H9 (cell line): Measurements from ENCODE around the gene CKM. TPM values are rescaled to one million over a fixed set of nuclear protein-coding genes. Genes with fewer than 3 reads are reported as not detected.
"Not testable (repeated sequence)": the region's sequence is repeated elsewhere in the genome, so short reads cannot be mapped to it uniquely, and the experiment has no call there.

Experiments used
- DNase-seq: peaks from one replicate; pipeline ENCODE4 v3.0.0-alpha.2; 2017
- H2AFZ ChIP-seq: one replicate; pipeline ENCODE4 v1.6.1; 2013; ENCODE audit warnings: mild to moderate bottlenecking, low read length, control low read depth, moderate library complexity
- H2AK5ac ChIP-seq: 2 replicates; pipeline ENCODE4 v1.6.1; 2013; ENCODE audit warnings: low read length, control low read depth, mixed read lengths; ENCODE audit not compliant: insufficient read length
- H2BK120ac ChIP-seq: one replicate; pipeline ENCODE4 v1.6.1; 2013; ENCODE audit warnings: low read depth, mild to moderate bottlenecking, low read length, control low read depth, inconsistent platforms; ENCODE audit not compliant: poor library complexity, severe bottlenecking
- H2BK12ac ChIP-seq: 2 replicates; pipeline ENCODE4 v1.6.1; 2013; ENCODE audit warnings: low read length, control low read depth, mixed read lengths, low read depth; ENCODE audit not compliant: insufficient read length
- H2BK15ac ChIP-seq: 2 replicates; pipeline ENCODE4 v1.6.1; 2013; ENCODE audit warnings: low read depth, low read length, control low read depth
- H2BK20ac ChIP-seq: one replicate; pipeline ENCODE4 v1.6.1; 2013; ENCODE audit warnings: low read depth, mild to moderate bottlenecking, low read length, control low read depth, inconsistent platforms; ENCODE audit not compliant: poor library complexity, severe bottlenecking
- H2BK5ac ChIP-seq: 2 replicates; pipeline ENCODE4 v1.6.1; 2013; ENCODE audit warnings: low read length, control low read depth, mixed read lengths; ENCODE audit not compliant: insufficient read length
- H3K14ac ChIP-seq: 2 replicates; pipeline ENCODE4 v1.6.1; 2013; ENCODE audit warnings: low read length, control low read depth; ENCODE audit not compliant: insufficient read depth
- H3K18ac ChIP-seq: 2 replicates; pipeline ENCODE4 v1.6.1; 2013; ENCODE audit warnings: low read depth, mild to moderate bottlenecking, mixed read lengths, low read length, control low read depth; ENCODE audit not compliant: insufficient read length
- H3K23ac ChIP-seq: 2 replicates; pipeline ENCODE4 v1.6.1; 2013; ENCODE audit warnings: low read length, control low read depth, mixed read lengths, low read depth; ENCODE audit not compliant: insufficient read length
- H3K23me2 ChIP-seq: 2 replicates; pipeline ENCODE4 v1.6.1; 2013; ENCODE audit warnings: low read depth, mild to moderate bottlenecking, mixed read lengths, low read length, control low read depth; ENCODE audit not compliant: insufficient read length, poor library complexity, severe bottlenecking
- H3K27ac ChIP-seq: 2 replicates; pipeline ENCODE4 v1.5.1; 2013; ENCODE audit warnings: low read length, control low read depth, mixed read lengths, low read depth; ENCODE audit not compliant: insufficient read length
- H3K27me3 ChIP-seq: 2 replicates; pipeline ENCODE4 v1.6.1; 2013; ENCODE audit warnings: low read length, control low read depth, inconsistent platforms; ENCODE audit not compliant: insufficient read depth
- H3K4ac ChIP-seq: 2 replicates; pipeline ENCODE4 v1.6.1; 2013; ENCODE audit warnings: low read depth, mild to moderate bottlenecking, control low read depth, inconsistent platforms, low read length, moderate library complexity
- H3K4me1 ChIP-seq: 2 replicates; pipeline ENCODE4 v1.6.1; 2013; ENCODE audit warnings: low read length, control low read depth, inconsistent platforms; ENCODE audit not compliant: insufficient read depth
- H3K4me2 ChIP-seq: 2 replicates; pipeline ENCODE4 v1.6.1; 2013; ENCODE audit warnings: low read length, control low read depth, mixed read lengths; ENCODE audit not compliant: insufficient read length, insufficient read depth
- H3K56ac ChIP-seq: 2 replicates; pipeline ENCODE4 v1.6.1; 2013; ENCODE audit warnings: low read depth, mild to moderate bottlenecking, mixed read lengths, low read length, control low read depth; ENCODE audit not compliant: insufficient read length
- H3K79me1 ChIP-seq: 2 replicates; pipeline ENCODE4 v1.6.1; 2013; ENCODE audit warnings: low read depth, mild to moderate bottlenecking, moderate library complexity, low read length, control low read depth, inconsistent platforms; ENCODE audit not compliant: insufficient read depth, poor library complexity, severe bottlenecking
- H3K79me2 ChIP-seq: 2 replicates; pipeline ENCODE4 v1.6.1; 2013; ENCODE audit warnings: low read length, control low read depth, inconsistent platforms; ENCODE audit not compliant: insufficient read depth
- H3K9ac ChIP-seq: 2 replicates; pipeline ENCODE4 v1.6.1; 2013; ENCODE audit warnings: low read length, control low read depth, mixed read lengths; ENCODE audit not compliant: insufficient read length; ENCODE audit errors: extremely low read depth
- H3K9me3 ChIP-seq: one replicate; pipeline ENCODE4 v1.6.1; 2013; ENCODE audit warnings: low read depth, low read length, inconsistent platforms; ENCODE audit not compliant: control insufficient read depth
- H3T11ph ChIP-seq: one replicate; pipeline ENCODE4 v1.6.1; 2013; ENCODE audit warnings: mild to moderate bottlenecking, low read length, control low read depth, inconsistent platforms
- H4K20me1 ChIP-seq: one replicate; pipeline ENCODE4 v1.6.1; 2013; ENCODE audit not compliant: control insufficient read depth, insufficient read length, insufficient read depth
- H4K5ac ChIP-seq: 2 replicates; pipeline ENCODE4 v1.6.1; 2013; ENCODE audit warnings: low read depth, mild to moderate bottlenecking, mixed read lengths, low read length, control low read depth; ENCODE audit not compliant: insufficient read length
- H4K8ac ChIP-seq: replicated peaks from 2 replicates; pipeline ENCODE4 v1.6.1; 2013; ENCODE audit warnings: low read length, control low read depth, mixed read lengths, low read depth; ENCODE audit not compliant: insufficient read length
- H4K91ac ChIP-seq: 2 replicates; pipeline ENCODE4 v1.6.1; 2013; ENCODE audit warnings: low read depth, mild to moderate bottlenecking, moderate library complexity, mixed read lengths, low read length, control low read depth; ENCODE audit not compliant: insufficient read length
- H3K27ac Mint-ChIP-seq, 3 experiments: 2 replicates in 2 of 3; 3 replicates in 1 of 3; pipeline ENCODE4 v1.8.0; 2020 to 2021; ENCODE audit warnings: mixed read lengths in 3 of 3, mild to moderate bottlenecking in 1 of 3, moderate library complexity in 1 of 3
- H3K27me3 Mint-ChIP-seq: 2 replicates; pipeline ENCODE4 v1.8.0; 2021; ENCODE audit warnings: low read depth, mild to moderate bottlenecking, moderate library complexity, mixed read lengths
- H3K36me3 Mint-ChIP-seq, 3 experiments: 2 replicates in 2 of 3; 3 replicates in 1 of 3; pipeline ENCODE4 v1.8.0; 2020 to 2021; ENCODE audit warnings: low read depth in 3 of 3, mixed read lengths in 3 of 3; ENCODE audit not compliant: insufficient read depth in 1 of 3
- H3K4me1 Mint-ChIP-seq, 2 experiments: 2 replicates each; pipeline ENCODE4 v1.8.0; 2020; ENCODE audit warnings: mixed read lengths in 2 of 2
- H3K4me3 Mint-ChIP-seq, 2 experiments: 2 replicates in 1 of 2; 3 replicates in 1 of 2; pipeline ENCODE4 v1.8.0; 2020 to 2021; ENCODE audit warnings: mild to moderate bottlenecking in 2 of 2, mixed read lengths in 2 of 2, moderate library complexity in 1 of 2
- H3K9me3 Mint-ChIP-seq, 2 experiments: 2 replicates in 1 of 2; 3 replicates in 1 of 2; pipeline ENCODE4 v1.8.0; 2020; ENCODE audit warnings: mild to moderate bottlenecking in 2 of 2, mixed read lengths in 2 of 2, moderate library complexity in 1 of 2
- WGBS: extraction: QIAGEN DNeasy Blood & Tissue Kit; methylation state at CpG from one replicate; pipeline ENCODE4 v1.1.7; 2013; ENCODE audit warnings: missing lambda C conversion rate, low lambda C conversion rate, mixed read lengths; ENCODE audit not compliant: insufficient read length; ENCODE audit errors: extremely low coverage; 5-methylcytosine and 5-hydroxymethylcytosine counted together
- total RNA-seq: library from RNA; stranded (reverse); gene quantifications from 2 replicates; pipeline ENCODE4 v1.2.1, GENCODE V29; 2021
- TF ChIP-seq, protein P1 (sequence below): fragments of 200-600 bp; sonication (generic); conservative IDR thresholded peaks from 3 replicates; pipeline ENCODE4 v1.8.0; 2021; ENCODE audit warnings: antibody characterized with exemption, mild to moderate bottlenecking

Gene CKM
- total RNA-seq, 1 experiment from 2014 or later: not detected

DNA sequence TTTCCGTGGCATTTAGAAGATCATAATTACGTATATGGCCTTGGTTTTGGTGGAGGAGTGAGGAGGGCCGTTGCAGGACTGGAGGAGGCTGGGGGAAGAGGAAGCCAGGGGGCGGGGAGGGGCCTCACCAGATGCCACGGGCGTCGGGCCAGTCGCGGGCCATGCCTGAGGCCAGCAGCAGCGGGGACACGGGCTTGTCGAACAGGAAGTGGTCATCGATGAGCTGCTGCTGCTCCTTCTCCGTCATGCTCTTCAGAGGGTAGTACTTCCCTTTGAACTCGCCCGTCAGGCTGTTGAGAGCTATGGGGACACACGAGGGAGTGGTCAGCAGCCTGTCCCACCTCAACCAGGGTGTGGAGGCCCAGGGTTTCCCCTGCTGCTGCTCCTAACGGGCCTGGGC, 11.1 kb downstream of the CKM start:
- no CpG with 5 or more reads among the region's 18 CpGs for WGBS
- Histone ChIP-seq H3K14ac (no peak overlapping the region), H3K27ac (no peak overlapping the region), H3K4me2 (no peak overlapping the region), H3K4me1 (no peaks in the 10 kb centered on the region; the same call in 1 of the 2 replicates), H3K23ac (no peak overlapping the region), H3K23me2 (no peaks in the 10 kb centered on the region), H3K18ac (no peak overlapping the region), H3K9me3 (no peaks in the 10 kb centered on the region), H3K27me3 (peaks cover 3% of the 10 kb centered on the region; the same call in 1 of the 2 replicates), H3K9ac (no peak overlapping the region), H4K8ac (no peak overlapping the region), H2BK120ac (no peak overlapping the region), H2AK5ac (no peak overlapping the region), H3K56ac (no peak overlapping the region), H4K20me1 (no peaks in the 10 kb centered on the region), H3K79me2 (no peaks in the 10 kb centered on the region), H4K91ac (no peak overlapping the region), H2BK20ac (no peak overlapping the region), H3K4ac (no peak overlapping the region), H2BK12ac (no peak overlapping the region), H3K79me1 (no peaks in the 10 kb centered on the region), H2BK15ac (no peak overlapping the region), H3T11ph (no peak overlapping the region), H2AFZ (no peak overlapping the region), H4K5ac (no peak overlapping the region), H2BK5ac (no peak overlapping the region)
- H3K36me3 Mint-ChIP-seq: no peaks in the 10 kb centered on the region
- TF ChIP-seq, protein P1, sequence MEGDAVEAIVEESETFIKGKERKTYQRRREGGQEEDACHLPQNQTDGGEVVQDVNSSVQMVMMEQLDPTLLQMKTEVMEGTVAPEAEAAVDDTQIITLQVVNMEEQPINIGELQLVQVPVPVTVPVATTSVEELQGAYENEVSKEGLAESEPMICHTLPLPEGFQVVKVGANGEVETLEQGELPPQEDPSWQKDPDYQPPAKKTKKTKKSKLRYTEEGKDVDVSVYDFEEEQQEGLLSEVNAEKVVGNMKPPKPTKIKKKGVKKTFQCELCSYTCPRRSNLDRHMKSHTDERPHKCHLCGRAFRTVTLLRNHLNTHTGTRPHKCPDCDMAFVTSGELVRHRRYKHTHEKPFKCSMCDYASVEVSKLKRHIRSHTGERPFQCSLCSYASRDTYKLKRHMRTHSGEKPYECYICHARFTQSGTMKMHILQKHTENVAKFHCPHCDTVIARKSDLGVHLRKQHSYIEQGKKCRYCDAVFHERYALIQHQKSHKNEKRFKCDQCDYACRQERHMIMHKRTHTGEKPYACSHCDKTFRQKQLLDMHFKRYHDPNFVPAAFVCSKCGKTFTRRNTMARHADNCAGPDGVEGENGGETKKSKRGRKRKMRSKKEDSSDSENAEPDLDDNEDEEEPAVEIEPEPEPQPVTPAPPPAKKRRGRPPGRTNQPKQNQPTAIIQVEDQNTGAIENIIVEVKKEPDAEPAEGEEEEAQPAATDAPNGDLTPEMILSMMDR: no peak
- peaks cover 60% of the 10 kb centered on the region for H3K27me3 Mint-ChIP-seq
- peaks cover 0 to 3% of the 10 kb centered on the region in 2 experiments; a peak in 1 of 5 replicates for H3K9me3 Mint-ChIP-seq
- DNase-seq: peak; percentile 62
- no peak overlapping the region for H3K27ac Mint-ChIP-seq
- H3K4me1 Mint-ChIP-seq: peaks cover 1 to 4% of the 10 kb centered on the region in 2 experiments; a peak in 2 of 4 replicates
- H3K4me3 Mint-ChIP-seq: peak overlapping the region in 1 of 2 experiments; percentile 25; a peak in 2 of 5 replicates

DNA sequence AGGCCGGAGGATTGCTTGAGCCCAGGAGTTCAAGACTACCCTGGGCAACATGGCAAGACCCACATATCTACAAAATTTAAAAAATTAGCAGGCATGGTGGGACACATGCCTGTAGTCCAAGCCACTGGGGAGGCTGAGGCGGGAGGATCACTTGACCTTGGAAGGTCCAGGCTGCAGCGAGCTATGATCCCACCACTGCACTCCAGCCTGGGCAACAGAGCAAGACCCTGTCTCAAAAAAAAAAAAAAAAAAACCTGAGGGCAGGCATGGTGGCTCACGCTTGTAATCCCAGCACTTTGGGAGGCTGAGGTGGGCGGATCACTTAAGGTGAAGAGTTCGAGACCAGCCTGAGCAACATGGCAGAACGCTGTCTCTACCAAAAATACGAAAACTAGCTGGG, 13.4 kb downstream of the CKM start:
- not testable (repeated sequence) for H2BK5ac ChIP-seq, H3K27ac ChIP-seq, H2BK12ac ChIP-seq, H3K9me3 Mint-ChIP-seq, H4K8ac ChIP-seq, H2AFZ ChIP-seq, H4K5ac ChIP-seq, H3K9ac ChIP-seq, H2BK120ac ChIP-seq, H3K4me3 Mint-ChIP-seq, H2BK15ac ChIP-seq, H2AK5ac ChIP-seq, H2BK20ac ChIP-seq, H3K27ac Mint-ChIP-seq, H3K36me3 Mint-ChIP-seq, DNase-seq, H3K9me3 ChIP-seq, H3K56ac ChIP-seq, H3K4ac ChIP-seq, H3K4me2 ChIP-seq, H3K79me2 ChIP-seq, H3K27me3 ChIP-seq, H3K18ac ChIP-seq, H4K20me1 ChIP-seq, H3K23me2 ChIP-seq, H3K4me1 ChIP-seq, H3T11ph ChIP-seq, H3K14ac ChIP-seq, H3K23ac ChIP-seq, H4K91ac ChIP-seq, H3K79me1 ChIP-seq
- WGBS: no CpG with 5 or more reads among the region's 8 CpGs
- Mint-ChIP-seq H3K27me3 (peaks cover 59% of the 10 kb centered on the region), H3K4me1 (peaks cover 15 to 20% of the 10 kb centered on the region in 2 experiments)
